Tibial nerve (tissue), 4 donors: ENCODE results near the gene PRKAG3.

Experiments used
- EP300 ChIP-seq, 2 donors: sonication (generic); formaldehyde crosslinking; IDR thresholded peaks; one replicate each; pipeline ENCODE4 v1.6.1; 2017; ENCODE audit warnings: antibody characterized with exemption in 2 of 2, mild to moderate bottlenecking in 1 of 2
- POLR2A ChIP-seq, 2 donors: fragments of 450-650 bp; IDR thresholded peaks; one replicate each; pipeline ENCODE4 v1.6.1; 2017; ENCODE audit warnings: antibody characterized with exemption in 2 of 2, mild to moderate bottlenecking in 2 of 2, moderate library complexity in 2 of 2
- TF ChIP-seq, protein P1 (sequence below), 5 experiments: fragments of 200-600 bp in 3 of 5; fragments of 450-650 bp in 2 of 5; sonication (generic) in 3 of 5; IDR thresholded peaks; one replicate each; pipeline ENCODE4 v1.5.1; 2016 to 2019; ENCODE audit warnings: antibody characterized with exemption in 5 of 5, mild to moderate bottlenecking in 3 of 5, moderate library complexity in 2 of 5

DNA sequence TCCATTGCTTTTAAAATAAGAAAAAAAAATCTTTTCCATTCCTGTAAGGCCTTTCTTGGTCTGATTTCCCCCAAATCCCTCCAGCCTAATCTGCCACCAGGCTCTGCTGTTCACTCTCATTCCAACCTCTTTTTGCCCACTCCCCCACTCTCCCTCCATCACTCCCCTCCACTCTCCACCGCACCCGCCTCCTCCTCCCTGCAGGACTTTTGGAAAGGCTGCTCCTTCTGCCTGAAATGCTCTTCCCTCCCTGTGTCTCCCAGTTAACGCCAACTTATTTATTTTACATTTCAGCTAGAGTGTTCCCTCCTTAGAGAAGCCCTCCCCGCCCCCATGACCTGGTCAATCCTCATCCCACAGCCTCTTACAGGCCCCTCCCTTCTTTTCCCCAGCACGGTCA, 23.3 kb upstream of the PRKAG3 start:
- TF ChIP-seq, protein P1, sequence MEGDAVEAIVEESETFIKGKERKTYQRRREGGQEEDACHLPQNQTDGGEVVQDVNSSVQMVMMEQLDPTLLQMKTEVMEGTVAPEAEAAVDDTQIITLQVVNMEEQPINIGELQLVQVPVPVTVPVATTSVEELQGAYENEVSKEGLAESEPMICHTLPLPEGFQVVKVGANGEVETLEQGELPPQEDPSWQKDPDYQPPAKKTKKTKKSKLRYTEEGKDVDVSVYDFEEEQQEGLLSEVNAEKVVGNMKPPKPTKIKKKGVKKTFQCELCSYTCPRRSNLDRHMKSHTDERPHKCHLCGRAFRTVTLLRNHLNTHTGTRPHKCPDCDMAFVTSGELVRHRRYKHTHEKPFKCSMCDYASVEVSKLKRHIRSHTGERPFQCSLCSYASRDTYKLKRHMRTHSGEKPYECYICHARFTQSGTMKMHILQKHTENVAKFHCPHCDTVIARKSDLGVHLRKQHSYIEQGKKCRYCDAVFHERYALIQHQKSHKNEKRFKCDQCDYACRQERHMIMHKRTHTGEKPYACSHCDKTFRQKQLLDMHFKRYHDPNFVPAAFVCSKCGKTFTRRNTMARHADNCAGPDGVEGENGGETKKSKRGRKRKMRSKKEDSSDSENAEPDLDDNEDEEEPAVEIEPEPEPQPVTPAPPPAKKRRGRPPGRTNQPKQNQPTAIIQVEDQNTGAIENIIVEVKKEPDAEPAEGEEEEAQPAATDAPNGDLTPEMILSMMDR (IDR thresholded peaks at IDR 0.05): no peak
- TF ChIP-seq POLR2A (IDR thresholded peaks at IDR 0.05): no peak
- no peak for TF ChIP-seq EP300 (IDR thresholded peaks at IDR 0.05)
